Gastrocnemius medialis (tissue), 4 donors: ENCODE measurements around the gene SERINC3.

ENCODE experiments used
- POLR2A ChIP-seq, 2 donors: fragments of 450-650 bp; IDR thresholded peaks; one replicate each; pipeline ENCODE4 v1.6.1; 2017; ENCODE audit warnings: antibody characterized with exemption in 2 of 2, mild to moderate bottlenecking in 2 of 2, moderate library complexity in 2 of 2
- TF ChIP-seq, protein P1 (sequence below), 5 experiments: fragments of 450-650 bp in 3 of 5; fragments of 200-600 bp in 2 of 5; sonication (generic) in 2 of 5; IDR thresholded peaks in 4 of 5; conservative IDR thresholded peaks in 1 of 5; 1 replicate in 4 of 5; 2 replicates in 1 of 5; pipeline ENCODE4 v1.5.1; 2016 to 2019; ENCODE audit warnings: antibody characterized with exemption in 5 of 5, mild to moderate bottlenecking in 3 of 5, moderate library complexity in 3 of 5

DNA sequence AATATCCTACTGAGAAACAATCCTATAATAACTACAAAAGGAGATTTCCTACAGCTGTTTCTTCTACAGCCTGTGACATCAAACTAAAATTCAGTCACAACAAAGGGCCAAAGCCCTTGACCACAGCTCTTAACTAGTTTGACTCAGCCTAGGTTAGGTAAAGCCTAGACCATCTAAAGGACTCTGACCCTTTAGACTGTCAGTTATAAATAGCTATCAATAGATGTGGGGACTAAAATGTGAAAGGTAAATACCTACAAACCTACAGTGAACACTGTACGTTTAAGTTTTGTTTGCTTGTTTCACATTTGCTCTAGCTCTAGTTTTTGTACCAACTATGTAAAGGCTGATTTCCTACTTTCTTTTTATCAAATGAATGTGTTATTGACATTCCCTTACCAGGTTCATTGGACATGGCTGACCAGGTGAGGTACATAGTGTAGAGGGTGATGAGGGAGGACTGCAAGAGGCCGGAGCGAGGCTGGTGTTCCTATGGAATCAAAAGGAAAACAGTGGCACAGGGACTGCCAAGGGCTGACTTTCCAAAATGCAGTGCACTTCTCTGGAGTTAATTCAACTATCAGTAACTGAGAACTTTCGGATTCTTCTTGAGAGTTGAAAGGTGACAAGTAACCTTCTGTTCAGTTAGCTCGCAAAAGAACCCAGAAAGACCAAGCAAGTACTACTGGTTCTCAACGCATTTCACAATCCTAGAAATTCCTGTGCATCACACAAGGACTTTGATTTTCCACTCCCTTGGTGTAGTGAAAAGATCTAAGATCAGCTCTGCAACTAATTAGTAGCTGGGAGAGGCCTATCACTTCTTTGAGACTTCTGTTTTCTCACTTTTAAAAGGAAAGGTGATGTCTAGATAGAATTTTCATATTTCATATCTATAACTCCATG, 17.2 kb downstream of the SERINC3 start:
- TF ChIP-seq, protein P1, sequence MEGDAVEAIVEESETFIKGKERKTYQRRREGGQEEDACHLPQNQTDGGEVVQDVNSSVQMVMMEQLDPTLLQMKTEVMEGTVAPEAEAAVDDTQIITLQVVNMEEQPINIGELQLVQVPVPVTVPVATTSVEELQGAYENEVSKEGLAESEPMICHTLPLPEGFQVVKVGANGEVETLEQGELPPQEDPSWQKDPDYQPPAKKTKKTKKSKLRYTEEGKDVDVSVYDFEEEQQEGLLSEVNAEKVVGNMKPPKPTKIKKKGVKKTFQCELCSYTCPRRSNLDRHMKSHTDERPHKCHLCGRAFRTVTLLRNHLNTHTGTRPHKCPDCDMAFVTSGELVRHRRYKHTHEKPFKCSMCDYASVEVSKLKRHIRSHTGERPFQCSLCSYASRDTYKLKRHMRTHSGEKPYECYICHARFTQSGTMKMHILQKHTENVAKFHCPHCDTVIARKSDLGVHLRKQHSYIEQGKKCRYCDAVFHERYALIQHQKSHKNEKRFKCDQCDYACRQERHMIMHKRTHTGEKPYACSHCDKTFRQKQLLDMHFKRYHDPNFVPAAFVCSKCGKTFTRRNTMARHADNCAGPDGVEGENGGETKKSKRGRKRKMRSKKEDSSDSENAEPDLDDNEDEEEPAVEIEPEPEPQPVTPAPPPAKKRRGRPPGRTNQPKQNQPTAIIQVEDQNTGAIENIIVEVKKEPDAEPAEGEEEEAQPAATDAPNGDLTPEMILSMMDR (IDR thresholded peaks at IDR 0.05 in 4 of 5, conservative IDR thresholded peaks at IDR 0.05 in 1 of 5): no peak
- no peak for TF ChIP-seq POLR2A (IDR thresholded peaks at IDR 0.05)
